ENCODE measurements around the gene DCC. TPM values are rescaled to one million over a fixed set of nuclear protein-coding genes. Genes with fewer than 3 reads are reported as not detected.

Gene DCC
- total and polyA plus RNA-seq, 3 donors from 2014 or later = 7.9 to 42.1 (median 24.5) TPM

DNA sequence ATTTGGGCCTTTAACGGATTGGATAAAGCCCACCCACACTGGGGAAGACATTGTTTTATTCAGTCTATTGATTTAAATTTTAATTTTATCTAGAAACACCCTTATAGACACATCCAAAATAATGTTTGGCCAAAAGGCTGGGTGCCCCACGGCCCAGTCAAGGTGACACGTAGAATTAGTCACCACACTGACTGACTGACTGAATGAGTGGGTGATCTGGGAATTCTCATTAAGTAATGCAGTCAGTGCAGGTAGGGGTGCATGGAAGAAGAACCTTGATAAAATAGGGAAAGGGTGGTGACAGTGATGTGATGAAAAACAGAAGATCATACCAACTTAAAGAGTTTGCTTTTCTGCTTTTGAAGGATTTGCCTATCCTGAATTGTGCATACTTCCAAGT lies 554.8 kb downstream of the DCC start:
- no peak overlapping the region for H3K4me3 ChIP-seq
- no peaks in the 10 kb centered on the region for H3K36me3 ChIP-seq (ENCODE audit: low read depth, missing control alignments)
- no peaks in the 10 kb centered on the region for H3K4me1 ChIP-seq
- intact Hi-C loops (cut with DNase I; ENCODE audit: low total_unique reads) = no loop called here
- no peak for DNase-seq
- H3K27me3 ChIP-seq = no peaks in the 10 kb centered on the region
- TF ChIP-seq CTCF (IDR thresholded peaks at IDR 0.05) = no peak
- TF ChIP-seq POLR2A (IDR thresholded peaks at IDR 0.05) = no peak
- WGBS, 2 donors = 84 to 90% methylated on average over 3 of the region's 3 CpGs
- H3K9me3 ChIP-seq = no peaks in the 10 kb centered on the region
- no peak overlapping the region for H3K27ac ChIP-seq

GRCh38 chr18:52897611-52898484 lies 557.9 kb downstream of the DCC start:
- TF ChIP-seq POLR2A (IDR thresholded peaks at IDR 0.05) = no peak
- TF ChIP-seq CTCF (IDR thresholded peaks at IDR 0.05) = no peak
- Histone ChIP-seq H3K36me3 (ENCODE audit: low read depth, missing control alignments) (no peaks in the 10 kb centered on the region), H3K4me1 (no peaks in the 10 kb centered on the region), H3K27ac (no peak overlapping the region), H3K4me3 (no peak overlapping the region), H3K9me3 (no peaks in the 10 kb centered on the region), H3K27me3 (no peaks in the 10 kb centered on the region)
- 52 to 65% methylated on average over 5 of the region's 5 CpGs for WGBS, 2 donors
- no peak for DNase-seq
- intact Hi-C loops (cut with DNase I; ENCODE audit: low total_unique reads) = no loop called here

DNA sequence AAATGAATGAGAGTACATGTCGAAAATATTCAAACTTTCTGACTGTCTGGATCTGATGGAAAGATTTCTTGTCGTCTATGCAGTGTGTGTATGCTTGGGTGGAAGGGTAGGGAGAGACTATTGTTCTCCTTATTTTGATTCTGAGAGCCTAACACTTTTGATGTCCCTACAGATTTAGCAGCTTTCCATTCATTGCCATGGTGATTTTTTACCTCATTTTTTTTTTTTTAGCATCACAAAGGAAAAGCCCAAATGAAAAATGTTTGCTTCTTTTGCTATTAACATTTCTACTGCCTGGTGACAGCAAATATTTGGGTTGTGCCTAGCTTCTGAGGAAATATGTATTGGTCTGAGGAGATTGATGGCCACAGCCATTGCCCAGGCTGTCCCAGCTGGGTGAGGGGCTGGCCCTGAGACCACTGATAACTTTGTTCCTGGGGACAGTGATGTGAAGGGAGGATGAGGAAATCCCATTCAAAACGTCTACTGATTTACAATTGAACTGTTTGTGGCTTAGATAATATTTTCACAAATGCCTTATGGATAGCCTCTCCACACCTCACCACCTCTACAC lies 558.6 kb downstream of the DCC start:
- no peak overlapping the region for H3K27ac ChIP-seq
- WGBS, 2 donors = 41 to 42% methylated on average over 3 of the region's 3 CpGs
- intact Hi-C loops (cut with DNase I; ENCODE audit: low total_unique reads) = no loop called here
- TF ChIP-seq POLR2A (IDR thresholded peaks at IDR 0.05) (no peak), CTCF (IDR thresholded peaks at IDR 0.05) (no peak)
- no peaks in the 10 kb centered on the region for H3K36me3 ChIP-seq (ENCODE audit: low read depth, missing control alignments)
- no peaks in the 10 kb centered on the region for H3K4me1 ChIP-seq
- no peak overlapping the region for H3K4me3 ChIP-seq
- DNase-seq = no peak
- H3K27me3 ChIP-seq = no peaks in the 10 kb centered on the region
- no peaks in the 10 kb centered on the region for H3K9me3 ChIP-seq

- WGBS, 2 donors = 80 to 84% methylated on average over 3 of the region's 3 CpGs
- no peaks in the 10 kb centered on the region for H3K36me3 ChIP-seq (ENCODE audit: low read depth, missing control alignments)
- H3K27me3 ChIP-seq = no peaks in the 10 kb centered on the region
- no peak for DNase-seq
- no peak for TF ChIP-seq CTCF (IDR thresholded peaks at IDR 0.05)
- no peak for TF ChIP-seq POLR2A (IDR thresholded peaks at IDR 0.05)
- no peak overlapping the region for H3K4me3 ChIP-seq
- no peaks in the 10 kb centered on the region for H3K9me3 ChIP-seq
- H3K4me1 ChIP-seq = no peaks in the 10 kb centered on the region
- intact Hi-C loops (cut with DNase I; ENCODE audit: low total_unique reads) = no loop called here
- no peak overlapping the region for H3K27ac ChIP-seq
Measured at GRCh38 chr18:52902188-52902587, 562.2 kb downstream of the DCC start.

Data from testis (tissue), 3 donors.